ENCODE data around the gene FAS. TPM values are rescaled to one million over a fixed set of nuclear protein-coding genes. Genes with fewer than 3 reads are reported as not detected.

FAS gene
- total and polyA plus RNA-seq, 2 experiments from 2014 or later: 7.3 to 14.1 TPM

DNA sequence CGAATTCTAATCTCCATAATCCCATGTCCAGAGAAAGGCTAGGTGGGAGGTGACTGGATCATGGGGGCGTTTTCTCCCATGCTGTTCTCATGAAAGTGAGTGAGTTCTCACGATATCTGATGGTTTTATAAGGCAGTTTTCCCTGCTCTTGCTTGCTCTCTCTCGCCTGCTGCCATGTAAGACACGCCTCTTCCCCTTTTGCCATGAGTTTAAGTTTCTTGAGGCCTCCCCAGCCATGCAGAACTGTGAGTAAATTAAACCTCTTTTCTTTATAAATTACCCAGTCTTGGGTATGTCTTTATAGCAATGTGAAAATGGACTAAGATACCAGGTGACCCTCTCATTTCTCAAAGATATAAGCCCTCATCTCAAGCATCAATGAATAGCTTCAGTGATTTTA, 36.9 kb upstream of the FAS start:
- H4K20me1 ChIP-seq (ENCODE audit: insufficient read depth, poor library complexity, severe bottlenecking): no peaks in the 10 kb centered on the region
- no peaks in the 10 kb centered on the region for H3K79me2 ChIP-seq
- peak overlapping the region; percentile 72 for H3K27ac ChIP-seq
- no peak overlapping the region for H3K4me2 ChIP-seq
- H3K9me3 ChIP-seq (ENCODE audit: low read depth): no peaks in the 10 kb centered on the region
- no peaks in the 10 kb centered on the region for H3K36me3 ChIP-seq (replicated peaks; ENCODE audit: insufficient read depth, low read depth)
- no peak overlapping the region for H2AFZ ChIP-seq
- peaks cover 25% of the 10 kb centered on the region for H3K4me1 ChIP-seq (ENCODE audit: insufficient read depth)
- H3K27me3 ChIP-seq: no peaks in the 10 kb centered on the region
- H3K9me2 ChIP-seq (replicated peaks; ENCODE audit: insufficient read depth): no peaks in the 10 kb centered on the region
- no peak overlapping the region for H3K4me3 ChIP-seq
- WGBS (ENCODE audit: low lambda C conversion rate, missing lambda C conversion rate): 84% methylated on average over 5 of the region's 5 CpGs
- no peak for DNase-seq (ENCODE audit: low spot score)
- no peak for TF ChIP-seq EZH2 (IDR thresholded peaks at IDR 0.05; ENCODE audit: borderline replicate concordance)
- TF ChIP-seq, protein P1, sequence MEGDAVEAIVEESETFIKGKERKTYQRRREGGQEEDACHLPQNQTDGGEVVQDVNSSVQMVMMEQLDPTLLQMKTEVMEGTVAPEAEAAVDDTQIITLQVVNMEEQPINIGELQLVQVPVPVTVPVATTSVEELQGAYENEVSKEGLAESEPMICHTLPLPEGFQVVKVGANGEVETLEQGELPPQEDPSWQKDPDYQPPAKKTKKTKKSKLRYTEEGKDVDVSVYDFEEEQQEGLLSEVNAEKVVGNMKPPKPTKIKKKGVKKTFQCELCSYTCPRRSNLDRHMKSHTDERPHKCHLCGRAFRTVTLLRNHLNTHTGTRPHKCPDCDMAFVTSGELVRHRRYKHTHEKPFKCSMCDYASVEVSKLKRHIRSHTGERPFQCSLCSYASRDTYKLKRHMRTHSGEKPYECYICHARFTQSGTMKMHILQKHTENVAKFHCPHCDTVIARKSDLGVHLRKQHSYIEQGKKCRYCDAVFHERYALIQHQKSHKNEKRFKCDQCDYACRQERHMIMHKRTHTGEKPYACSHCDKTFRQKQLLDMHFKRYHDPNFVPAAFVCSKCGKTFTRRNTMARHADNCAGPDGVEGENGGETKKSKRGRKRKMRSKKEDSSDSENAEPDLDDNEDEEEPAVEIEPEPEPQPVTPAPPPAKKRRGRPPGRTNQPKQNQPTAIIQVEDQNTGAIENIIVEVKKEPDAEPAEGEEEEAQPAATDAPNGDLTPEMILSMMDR (IDR thresholded peaks at IDR 0.05; ENCODE audit: poor library complexity): no peak
- no peak for TF ChIP-seq EZH2phosphoT487 (IDR thresholded peaks at IDR 0.05; ENCODE audit: low read depth, severe bottlenecking, unreplicated experiment)

DNA sequence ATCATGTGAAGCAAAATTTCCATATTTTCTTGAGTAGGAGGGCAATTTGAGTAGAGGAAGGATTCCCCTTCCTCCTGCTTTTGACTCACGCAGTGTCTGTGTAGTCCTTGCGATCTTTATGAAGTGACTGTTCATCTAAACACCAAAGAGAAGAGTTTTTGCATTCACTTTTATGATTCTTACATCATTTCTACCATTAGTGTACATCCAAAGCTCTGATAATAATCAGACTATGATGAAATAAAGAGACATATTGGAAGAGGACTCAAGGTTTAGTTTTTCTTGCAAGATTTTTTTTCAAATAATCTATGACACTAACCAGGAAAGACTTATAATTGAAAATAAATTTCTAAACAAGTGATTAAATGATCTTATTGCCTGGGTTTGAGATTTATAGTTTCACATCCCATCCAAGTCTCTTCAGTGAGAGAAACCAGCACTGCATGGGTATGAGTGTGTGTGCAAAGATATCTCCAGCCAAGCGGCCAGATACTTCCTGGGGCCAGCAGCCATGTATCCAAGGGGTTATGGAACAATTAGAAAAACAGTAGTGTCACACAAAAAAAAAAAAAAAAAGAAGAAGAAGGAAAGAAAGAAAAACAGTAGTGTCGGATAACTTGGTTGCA, 36.0 kb upstream of the FAS start:
- WGBS (ENCODE audit: low lambda C conversion rate, missing lambda C conversion rate): 75% methylated on average over 4 of the region's 4 CpGs
- Histone ChIP-seq H3K4me2 (no peak overlapping the region), H3K27me3 (no peaks in the 10 kb centered on the region), H3K4me1 (ENCODE audit: insufficient read depth) (peaks cover 25% of the 10 kb centered on the region), H2AFZ (no peak overlapping the region), H3K27ac (no peak overlapping the region), H3K9me3 (ENCODE audit: low read depth) (no peaks in the 10 kb centered on the region), H3K9me2 (replicated peaks; ENCODE audit: insufficient read depth) (no peaks in the 10 kb centered on the region), H3K79me2 (no peaks in the 10 kb centered on the region), H3K4me3 (no peak overlapping the region), H3K36me3 (replicated peaks; ENCODE audit: insufficient read depth, low read depth) (no peaks in the 10 kb centered on the region), H4K20me1 (ENCODE audit: insufficient read depth, poor library complexity, severe bottlenecking) (no peaks in the 10 kb centered on the region)
- no peak for TF ChIP-seq EZH2phosphoT487 (IDR thresholded peaks at IDR 0.05; ENCODE audit: low read depth, severe bottlenecking, unreplicated experiment)
- TF ChIP-seq EZH2 (IDR thresholded peaks at IDR 0.05; ENCODE audit: borderline replicate concordance): no peak
- TF ChIP-seq, protein P1 (IDR thresholded peaks at IDR 0.05; ENCODE audit: poor library complexity): no peak
- no peak for DNase-seq (ENCODE audit: low spot score)

DNA sequence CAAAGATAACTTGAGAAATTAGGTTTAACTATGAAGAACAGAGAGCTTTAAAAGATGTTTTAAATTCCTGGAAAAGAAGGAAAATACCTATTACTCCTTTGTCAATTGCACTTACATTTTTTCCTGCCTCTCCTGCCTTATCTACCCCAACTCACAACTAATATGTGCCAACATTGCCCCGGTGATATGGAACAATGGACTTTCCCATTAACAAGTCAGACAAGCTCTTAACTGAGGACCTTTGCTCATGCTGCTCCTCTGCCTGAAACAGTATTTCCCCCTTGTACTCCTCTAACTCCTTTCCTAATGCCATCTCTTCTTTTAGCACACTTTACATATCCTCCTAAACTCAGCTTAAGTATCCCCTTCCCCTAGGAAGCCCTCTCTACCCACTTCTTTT, 33.2 kb upstream of the FAS start:
- no peak overlapping the region for H3K4me3 ChIP-seq
- no peaks in the 10 kb centered on the region for H3K36me3 ChIP-seq (replicated peaks; ENCODE audit: insufficient read depth, low read depth)
- no peaks in the 10 kb centered on the region for H3K9me3 ChIP-seq (ENCODE audit: low read depth)
- no peaks in the 10 kb centered on the region for H3K27me3 ChIP-seq
- H3K79me2 ChIP-seq: no peaks in the 10 kb centered on the region
- H2AFZ ChIP-seq: no peak overlapping the region
- peaks cover 10% of the 10 kb centered on the region for H3K4me1 ChIP-seq (ENCODE audit: insufficient read depth)
- H3K9me2 ChIP-seq (replicated peaks; ENCODE audit: insufficient read depth): no peaks in the 10 kb centered on the region
- H4K20me1 ChIP-seq (ENCODE audit: insufficient read depth, poor library complexity, severe bottlenecking): no peaks in the 10 kb centered on the region
- 61% methylated on average over 1 of the region's 1 CpG for WGBS (ENCODE audit: low lambda C conversion rate, missing lambda C conversion rate)
- H3K27ac ChIP-seq: no peak overlapping the region
- TF ChIP-seq EZH2 (IDR thresholded peaks at IDR 0.05; ENCODE audit: borderline replicate concordance): no peak
- TF ChIP-seq, protein P1 (IDR thresholded peaks at IDR 0.05; ENCODE audit: poor library complexity): no peak
- TF ChIP-seq EZH2phosphoT487 (IDR thresholded peaks at IDR 0.05; ENCODE audit: low read depth, severe bottlenecking, unreplicated experiment): no peak
- no peak overlapping the region for H3K4me2 ChIP-seq
- DNase-seq (ENCODE audit: low spot score): no peak

All from hepatocyte (in vitro differentiated cells).